ENCODE results near the gene ARHGAP15.

ARHGAP15 gene

DNA sequence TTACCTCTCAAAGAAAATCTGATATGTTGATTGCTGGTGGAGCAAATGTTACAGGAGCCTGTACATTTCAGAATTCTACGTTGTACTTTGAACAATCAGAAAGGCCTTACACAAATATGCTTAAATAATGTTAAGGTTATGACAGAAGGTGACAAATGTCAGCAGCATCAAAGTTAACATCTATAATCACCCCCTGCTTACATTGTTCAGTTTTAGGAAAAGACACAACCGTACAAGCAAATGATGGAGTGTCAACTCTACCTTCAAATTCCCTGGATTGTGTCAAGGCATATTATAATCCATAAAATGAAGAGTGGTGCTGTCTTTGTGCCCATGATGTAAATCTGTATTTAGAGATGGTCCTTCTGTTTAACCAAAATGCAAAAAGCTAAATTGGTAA, 465.5 kb downstream of the ARHGAP15 start:
- TF ChIP-seq REST (IDR thresholded peaks at IDR 0.05; ENCODE audit: low read depth), result no peak
- TF ChIP-seq EP300 (IDR thresholded peaks at IDR 0.05; ENCODE audit: borderline replicate concordance), result no peak

DNA sequence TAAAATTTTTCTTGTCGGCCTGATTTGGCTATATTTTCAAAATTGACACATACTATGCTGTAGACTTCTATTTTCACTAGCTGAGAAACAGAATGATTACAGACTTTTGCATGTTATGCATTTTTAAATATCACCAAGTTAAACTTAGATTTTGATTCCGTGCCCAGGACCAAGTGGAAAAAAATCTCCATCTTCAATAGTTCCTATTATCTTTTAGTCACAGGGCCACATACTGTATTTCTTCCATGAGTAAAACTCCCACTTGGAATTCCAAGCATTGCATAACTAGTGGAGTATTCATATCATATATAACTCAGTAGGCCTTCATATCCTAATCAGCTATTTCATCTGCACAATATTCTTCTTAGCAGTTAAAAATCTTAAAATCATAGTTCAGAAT, 470.9 kb downstream of the ARHGAP15 start:
- TF ChIP-seq EP300 (IDR thresholded peaks at IDR 0.05; ENCODE audit: borderline replicate concordance), result no peak

DNA sequence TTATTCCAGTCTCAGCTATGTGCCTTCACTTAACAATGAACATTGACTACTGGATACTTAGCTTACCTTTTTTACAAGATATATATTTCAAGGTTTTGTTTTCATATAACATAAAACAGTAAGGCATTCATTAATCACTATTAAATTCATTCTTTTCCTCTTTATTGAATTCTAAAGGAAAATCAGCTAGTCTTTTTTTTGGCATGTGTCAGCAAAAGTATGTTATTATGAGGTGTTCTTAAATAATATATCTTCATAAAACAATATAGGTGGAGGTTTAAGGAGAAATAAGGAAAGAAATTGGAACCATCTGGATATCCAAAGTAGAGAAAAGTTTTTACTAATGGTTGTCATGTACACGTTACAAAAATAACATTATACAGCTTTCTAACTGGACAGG, 472.6 kb downstream of the ARHGAP15 start:
- TF ChIP-seq NFIC (IDR thresholded peaks at IDR 0.05) (no peak), MAX (IDR thresholded peaks at IDR 0.05) (no peak), TAF1 (IDR thresholded peaks at IDR 0.05; ENCODE audit: low read depth) (no peak), FOXM1 (IDR thresholded peaks at IDR 0.05; ENCODE audit: borderline replicate concordance, low read depth) (no peak), ZBTB7A (IDR thresholded peaks at IDR 0.05; ENCODE audit: low read depth) (no peak), EP300 (IDR thresholded peaks at IDR 0.05; ENCODE audit: borderline replicate concordance) (no peak), RAD21 (IDR thresholded peaks at IDR 0.05; ENCODE audit: low read depth) (no peak), TCF12 (IDR thresholded peaks at IDR 0.05; ENCODE audit: low read depth) (no peak), REST (IDR thresholded peaks at IDR 0.05; ENCODE audit: low read depth) (no peak)

DNA sequence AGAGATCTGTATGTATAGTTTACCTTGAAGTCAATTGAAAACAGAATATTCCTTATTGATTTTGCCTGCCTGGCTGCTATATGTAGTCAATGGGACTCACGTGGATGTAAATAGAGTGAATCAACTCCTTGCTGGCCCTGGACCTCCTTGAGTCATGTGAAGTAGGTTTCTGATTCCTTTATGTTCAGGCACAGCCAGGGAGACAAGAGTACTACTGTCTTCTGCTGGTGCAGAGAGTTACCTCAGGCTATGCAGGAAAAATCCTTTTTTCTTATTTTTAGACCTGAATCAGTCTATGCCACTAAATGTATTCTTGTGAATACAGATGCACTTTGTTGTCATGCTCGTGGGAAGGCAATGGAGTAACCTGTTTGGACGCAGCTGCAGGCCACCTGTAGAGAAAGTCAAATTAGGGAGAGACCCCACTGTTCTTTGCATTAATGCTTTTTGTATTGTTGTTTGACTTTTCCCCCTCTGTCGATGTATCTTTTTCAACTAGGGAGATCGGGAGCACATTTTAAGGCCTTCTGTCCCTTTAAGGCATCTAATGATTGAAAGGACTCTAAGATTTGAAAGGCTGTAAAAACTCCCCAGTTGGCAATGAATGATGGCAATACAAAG, 473.9 kb downstream of the ARHGAP15 start:
- no peak for TF ChIP-seq CREB1 (IDR thresholded peaks at IDR 0.05; ENCODE audit: low read depth)
- TF ChIP-seq CEBPB (IDR thresholded peaks at IDR 0.05), result no peak
- no peak for TF ChIP-seq FOXM1 (IDR thresholded peaks at IDR 0.05; ENCODE audit: borderline replicate concordance, low read depth)
- no peak for TF ChIP-seq NFIC (IDR thresholded peaks at IDR 0.05)
- no peak for TF ChIP-seq YY1 (IDR thresholded peaks at IDR 0.05; ENCODE audit: low read depth)

DNA sequence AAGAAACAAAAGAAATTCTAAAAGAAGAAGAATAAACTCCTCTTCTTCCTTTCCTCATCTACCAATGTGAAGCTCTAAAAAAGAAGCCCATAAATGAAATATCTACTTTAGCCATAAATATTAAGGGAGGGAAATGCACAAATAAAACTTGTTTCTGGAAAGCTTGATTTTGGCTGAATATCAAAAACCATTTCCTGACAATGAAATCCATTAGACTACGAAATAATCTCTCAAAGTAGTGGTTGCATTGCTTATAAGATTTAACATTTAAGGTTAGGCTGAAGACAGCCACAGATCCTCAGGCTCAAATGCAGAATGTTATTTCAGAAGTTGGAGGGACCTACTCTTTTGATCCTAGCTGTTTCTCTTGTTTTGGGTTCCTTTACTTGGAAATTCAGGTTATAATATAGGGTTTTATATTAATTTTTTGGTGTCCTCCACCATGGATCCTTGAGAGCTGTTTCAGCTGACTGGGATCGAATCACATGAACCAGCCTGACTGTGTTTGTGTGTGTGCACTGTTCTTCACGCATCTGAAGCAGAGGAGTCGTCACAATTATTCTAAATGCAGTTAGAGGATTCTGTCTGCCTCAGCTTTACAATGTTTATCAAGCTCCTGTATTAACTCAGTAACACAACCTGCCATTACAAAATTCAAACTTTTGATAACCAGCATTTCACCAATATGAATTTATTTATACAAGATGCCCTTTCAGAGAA, 474.8 kb downstream of the ARHGAP15 start:
- no peak for TF ChIP-seq CREB1 (IDR thresholded peaks at IDR 0.05; ENCODE audit: low read depth)
- TF ChIP-seq YY1 (IDR thresholded peaks at IDR 0.05; ENCODE audit: low read depth), result no peak
- no peak for TF ChIP-seq MAX (IDR thresholded peaks at IDR 0.05)
- TF ChIP-seq CEBPB (IDR thresholded peaks at IDR 0.05), result no peak

DNA sequence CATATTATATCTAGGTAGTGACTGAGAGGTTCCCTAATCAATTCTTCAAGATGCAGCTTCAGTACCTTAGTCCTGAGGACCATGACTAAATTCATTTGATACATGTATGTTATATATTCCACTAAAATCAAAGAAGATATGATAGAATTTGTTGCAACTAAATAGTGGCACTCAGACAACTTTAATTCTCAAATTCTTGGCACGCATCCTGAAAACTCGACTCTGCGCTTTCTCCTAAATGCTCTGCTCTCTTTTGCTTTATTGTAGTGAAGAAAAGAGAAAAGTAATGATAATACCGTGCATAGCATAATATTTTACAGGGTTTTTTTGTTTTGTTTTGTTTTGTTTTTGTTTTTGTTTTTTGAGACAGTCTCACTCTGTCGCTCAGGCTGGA, 475.3 kb downstream of the ARHGAP15 start:
- TF ChIP-seq MAX (IDR thresholded peaks at IDR 0.05) (no peak), YY1 (IDR thresholded peaks at IDR 0.05; ENCODE audit: low read depth) (no peak), NFIC (IDR thresholded peaks at IDR 0.05) (no peak), FOXM1 (IDR thresholded peaks at IDR 0.05; ENCODE audit: borderline replicate concordance, low read depth) (no peak), TCF12 (IDR thresholded peaks at IDR 0.05; ENCODE audit: low read depth) (no peak), CREB1 (IDR thresholded peaks at IDR 0.05; ENCODE audit: low read depth) (no peak), TAF1 (IDR thresholded peaks at IDR 0.05; ENCODE audit: low read depth) (no peak), TEAD4 (IDR thresholded peaks at IDR 0.05) (no peak)

- no peak for TF ChIP-seq ZBTB7A (IDR thresholded peaks at IDR 0.05; ENCODE audit: low read depth)
- no peak for TF ChIP-seq TAF1 (IDR thresholded peaks at IDR 0.05; ENCODE audit: low read depth)
- no peak for TF ChIP-seq REST (IDR thresholded peaks at IDR 0.05; ENCODE audit: low read depth)
- no peak for TF ChIP-seq EGR1 (IDR thresholded peaks at IDR 0.05)
- TF ChIP-seq RAD21 (IDR thresholded peaks at IDR 0.05; ENCODE audit: low read depth), result no peak
- TF ChIP-seq FOXM1 (IDR thresholded peaks at IDR 0.05; ENCODE audit: borderline replicate concordance, low read depth), result no peak
- no peak for TF ChIP-seq NFIC (IDR thresholded peaks at IDR 0.05)
- TF ChIP-seq, protein P1, sequence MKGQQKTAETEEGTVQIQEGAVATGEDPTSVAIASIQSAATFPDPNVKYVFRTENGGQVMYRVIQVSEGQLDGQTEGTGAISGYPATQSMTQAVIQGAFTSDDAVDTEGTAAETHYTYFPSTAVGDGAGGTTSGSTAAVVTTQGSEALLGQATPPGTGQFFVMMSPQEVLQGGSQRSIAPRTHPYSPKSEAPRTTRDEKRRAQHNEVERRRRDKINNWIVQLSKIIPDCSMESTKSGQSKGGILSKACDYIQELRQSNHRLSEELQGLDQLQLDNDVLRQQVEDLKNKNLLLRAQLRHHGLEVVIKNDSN (IDR thresholded peaks at IDR 0.05), result no peak
- no peak for TF ChIP-seq YY1 (IDR thresholded peaks at IDR 0.05; ENCODE audit: low read depth)
- TF ChIP-seq CEBPB (IDR thresholded peaks at IDR 0.05), result no peak
- no peak for TF ChIP-seq CREB1 (IDR thresholded peaks at IDR 0.05; ENCODE audit: low read depth)
- TF ChIP-seq EP300 (IDR thresholded peaks at IDR 0.05; ENCODE audit: borderline replicate concordance), result no peak
- TF ChIP-seq MAX (IDR thresholded peaks at IDR 0.05), result no peak
- TF ChIP-seq TCF12 (IDR thresholded peaks at IDR 0.05; ENCODE audit: low read depth), result no peak
- no peak for TF ChIP-seq TEAD4 (IDR thresholded peaks at IDR 0.05)
Observed at GRCh38 chr2:143607231-143608062, 478.2 kb downstream of the ARHGAP15 start.

Measured in Ishikawa (cell line).